K562 (cell line): Measurements from ENCODE around the gene RXRB. TPM values are rescaled to one million over a fixed set of nuclear protein-coding genes. Genes with fewer than 3 reads are reported as not detected.

Experiments used
- L3MBTL2 ChIP-seq: fragments of 450-650 bp; IDR thresholded peaks from 2 replicates; pipeline ENCODE4 v1.6.1; 2016; ENCODE audit warnings: mild to moderate bottlenecking, moderate library complexity
- LEF1 ChIP-seq: fragments of 450-650 bp; IDR thresholded peaks from 2 replicates; pipeline ENCODE4 v1.6.1; 2016; ENCODE audit warnings: mild to moderate bottlenecking
- MAX ChIP-seq: sonication (generic); formaldehyde crosslinking; IDR thresholded peaks from 2 replicates; pipeline ENCODE4 v1.9.0; 2022; ENCODE audit warnings: mild to moderate bottlenecking, missing genetic modification reagents
- MGA ChIP-seq: fragments of 450-650 bp; IDR thresholded peaks from 2 replicates; pipeline ENCODE4 v1.6.1; 2016; ENCODE audit warnings: mild to moderate bottlenecking, moderate library complexity
- NCOA1 ChIP-seq: fragments of 450-650 bp; IDR thresholded peaks from 2 replicates; pipeline ENCODE4 v1.6.1; 2016; ENCODE audit warnings: low read depth
- PML ChIP-seq: IDR thresholded peaks from 2 replicates; pipeline ENCODE4 v1.6.1; 2012; ENCODE audit warnings: low read length, inconsistent platforms
- PRPF4 ChIP-seq: fragments of 200-400 bp; formaldehyde crosslinking; IDR thresholded peaks from one replicate; pipeline ENCODE4 v1.6.1; 2017; ENCODE audit warnings: low read length, low read depth, mild to moderate bottlenecking; ENCODE audit not compliant: insufficient read depth, poor library complexity, severe bottlenecking
- TCFL5 ChIP-seq: fragments of 250-450 bp; sonication (Bioruptor Pico); conservative IDR thresholded peaks from 2 replicates; pipeline ENCODE4 v1.6.1; 2021; ENCODE audit warnings: mild to moderate bottlenecking, moderate library complexity, matching md5 sums
- ZNF184 ChIP-seq: sonication (generic); formaldehyde crosslinking; IDR thresholded peaks from 2 replicates; pipeline ENCODE4 v1.5.0; 2020; ENCODE audit warnings: missing genetic modification reagents
- ZNF785 ChIP-seq: fragments of 250-450 bp; sonication (Bioruptor Pico); IDR thresholded peaks from 2 replicates; pipeline ENCODE4 v1.4.0; 2020; ENCODE audit warnings: mild to moderate bottlenecking
- polyA plus RNA-seq, 8 experiments: library from polyadenylated mRNA; depleted of rRNA in 4 of 8; stranded (reverse) in 5 of 8; unstranded in 3 of 8; fragments of >200 nt; fragmentation: Nextera tagmentation in 2 of 8; fragmentation: Illumina TruSeq in 1 of 8; extraction: Ambion mirVana in 2 of 8; extraction: Trizol in 1 of 8; gene quantifications; 2 replicates each; pipeline versions ENCODE4 v1.2.1 to v1.2.3, GENCODE V29; 2011 to 2014; ENCODE audit warnings: inconsistent platforms in 1 of 8, missing spikeins in 1 of 8
- total RNA-seq, 7 experiments: library from RNA; depleted of rRNA in 6 of 7; stranded (reverse); fragments of >200 nt in 6 of 7; fragmentation: Illumina TruSeq in 2 of 7; extraction: Trizol in 2 of 7; gene quantifications; 2 replicates each; pipeline versions ENCODE4 v1.2.1 to v1.2.3, GENCODE V29; 2011 to 2021; ENCODE audit warnings: low replicate concordance in 1 of 7
- TF ChIP-seq, protein P1 (sequence below): IDR thresholded peaks from 2 replicates; pipeline ENCODE4 v1.6.1; 2011; ENCODE audit warnings: borderline replicate concordance, low read depth, mild to moderate bottlenecking, moderate library complexity, low read length; ENCODE audit not compliant: insufficient read depth, poor library complexity, severe bottlenecking
- TF ChIP-seq, protein P2 (sequence below), 3 experiments: IDR thresholded peaks in 2 of 3; conservative IDR thresholded peaks in 1 of 3; 2 replicates each; pipeline ENCODE4 v1.5.1; 2011 to 2012; ENCODE audit warnings: low read length in 3 of 3, mild to moderate bottlenecking in 3 of 3, control low read depth in 2 of 3, improper control_type of control experiment in 1 of 3, inconsistent platforms in 1 of 3, low read depth in 1 of 3, mixed read lengths in 1 of 3, moderate library complexity in 1 of 3; ENCODE audit not compliant: insufficient read depth in 2 of 3

The RXRB gene
- total and polyA plus RNA-seq, 9 of the 15 experiments (the other 6 are each of a cell fraction or from before 2014, with no cell fraction given), result 0.76 to 35.5 (median 18.4) TPM

- TF ChIP-seq, protein P1, sequence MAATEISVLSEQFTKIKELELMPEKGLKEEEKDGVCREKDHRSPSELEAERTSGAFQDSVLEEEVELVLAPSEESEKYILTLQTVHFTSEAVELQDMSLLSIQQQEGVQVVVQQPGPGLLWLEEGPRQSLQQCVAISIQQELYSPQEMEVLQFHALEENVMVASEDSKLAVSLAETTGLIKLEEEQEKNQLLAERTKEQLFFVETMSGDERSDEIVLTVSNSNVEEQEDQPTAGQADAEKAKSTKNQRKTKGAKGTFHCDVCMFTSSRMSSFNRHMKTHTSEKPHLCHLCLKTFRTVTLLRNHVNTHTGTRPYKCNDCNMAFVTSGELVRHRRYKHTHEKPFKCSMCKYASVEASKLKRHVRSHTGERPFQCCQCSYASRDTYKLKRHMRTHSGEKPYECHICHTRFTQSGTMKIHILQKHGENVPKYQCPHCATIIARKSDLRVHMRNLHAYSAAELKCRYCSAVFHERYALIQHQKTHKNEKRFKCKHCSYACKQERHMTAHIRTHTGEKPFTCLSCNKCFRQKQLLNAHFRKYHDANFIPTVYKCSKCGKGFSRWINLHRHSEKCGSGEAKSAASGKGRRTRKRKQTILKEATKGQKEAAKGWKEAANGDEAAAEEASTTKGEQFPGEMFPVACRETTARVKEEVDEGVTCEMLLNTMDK, result no peak
- TF ChIP-seq ZNF785 (CRISPR knock-in tag) (no peak), MGA (peak; percentile 81), L3MBTL2 (peak; percentile 73; the same call in 1 of the 2 replicates), PML (no peak), PRPF4 (no peak), NCOA1 (peak; percentile 29; the same call in 1 of the 2 replicates), MAX (CRISPR knock-in tag) (peak; percentile 64; the same call in 1 of the 2 replicates), LEF1 (0 out of 2 replicates have a peak, but pooled peaks have one; percentile 66), ZNF184 (CRISPR knock-in tag) (no peak), TCFL5 (CRISPR knock-in tag) (no peak)
- TF ChIP-seq, protein P2, sequence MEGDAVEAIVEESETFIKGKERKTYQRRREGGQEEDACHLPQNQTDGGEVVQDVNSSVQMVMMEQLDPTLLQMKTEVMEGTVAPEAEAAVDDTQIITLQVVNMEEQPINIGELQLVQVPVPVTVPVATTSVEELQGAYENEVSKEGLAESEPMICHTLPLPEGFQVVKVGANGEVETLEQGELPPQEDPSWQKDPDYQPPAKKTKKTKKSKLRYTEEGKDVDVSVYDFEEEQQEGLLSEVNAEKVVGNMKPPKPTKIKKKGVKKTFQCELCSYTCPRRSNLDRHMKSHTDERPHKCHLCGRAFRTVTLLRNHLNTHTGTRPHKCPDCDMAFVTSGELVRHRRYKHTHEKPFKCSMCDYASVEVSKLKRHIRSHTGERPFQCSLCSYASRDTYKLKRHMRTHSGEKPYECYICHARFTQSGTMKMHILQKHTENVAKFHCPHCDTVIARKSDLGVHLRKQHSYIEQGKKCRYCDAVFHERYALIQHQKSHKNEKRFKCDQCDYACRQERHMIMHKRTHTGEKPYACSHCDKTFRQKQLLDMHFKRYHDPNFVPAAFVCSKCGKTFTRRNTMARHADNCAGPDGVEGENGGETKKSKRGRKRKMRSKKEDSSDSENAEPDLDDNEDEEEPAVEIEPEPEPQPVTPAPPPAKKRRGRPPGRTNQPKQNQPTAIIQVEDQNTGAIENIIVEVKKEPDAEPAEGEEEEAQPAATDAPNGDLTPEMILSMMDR (IDR thresholded peaks at IDR 0.05 in 2 of 3, conservative IDR thresholded peaks at IDR 0.05 in 1 of 3; ENCODE audit: insufficient read depth in 2 of 3, low read depth in 1 of 3, low read length in 3 of 3), result peak in 1 of 3 experiments; percentile 13; a peak in 1 of 6 replicates
Measured at GRCh38 chr6:33199687-33200218, 712 bp downstream of the RXRB start (continued).
